A204.1 (cell line): ENCODE results near the gene POMZP3.
"Not testable (repeated sequence)": the region's sequence is repeated elsewhere in the genome, so short reads cannot be mapped to it uniquely, and the experiment has no call there.

Experiments used
- FAIRE-seq: peaks from 2 replicates; lab custom pipeline; 2012; peaks lifted over from hg19 to GRCh38; lab: Jason Lieb, UNC

POMZP3 gene

DNA sequence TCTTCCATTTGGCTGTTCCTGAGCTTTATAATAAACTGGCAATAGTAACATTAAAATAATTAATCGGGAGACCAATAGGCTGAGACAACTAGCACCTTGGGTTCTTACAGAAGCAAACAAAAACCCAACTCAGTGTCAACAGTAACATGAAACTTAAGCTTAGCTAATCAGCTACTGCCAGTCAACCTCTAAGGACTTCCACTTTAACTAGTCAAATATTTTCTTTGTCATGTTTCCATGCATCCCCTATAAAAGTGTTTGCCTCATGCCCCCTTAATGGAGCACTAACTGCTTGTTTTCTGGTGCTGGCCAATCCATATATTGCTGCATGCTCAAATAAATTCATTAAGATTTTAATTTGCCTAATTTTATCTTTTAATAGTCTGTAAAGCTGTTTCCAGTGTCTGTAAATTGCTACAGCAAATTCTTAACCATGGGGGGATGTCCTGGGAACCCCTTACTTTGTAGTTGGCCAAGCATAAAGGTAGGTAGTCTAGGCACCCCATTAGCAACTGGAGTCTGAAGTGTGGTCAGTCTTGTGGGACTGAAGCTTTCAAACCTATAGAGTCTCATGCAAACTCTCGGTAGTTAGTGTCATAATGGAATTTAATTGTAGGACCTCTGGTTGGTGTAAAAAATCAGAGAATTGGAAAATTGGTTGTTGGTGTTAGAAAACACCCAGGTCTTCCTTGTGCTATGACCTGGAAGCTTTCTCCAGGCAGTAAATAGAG lies 40.3 kb downstream of the POMZP3 start:
- not testable (repeated sequence) for FAIRE-seq

DNA sequence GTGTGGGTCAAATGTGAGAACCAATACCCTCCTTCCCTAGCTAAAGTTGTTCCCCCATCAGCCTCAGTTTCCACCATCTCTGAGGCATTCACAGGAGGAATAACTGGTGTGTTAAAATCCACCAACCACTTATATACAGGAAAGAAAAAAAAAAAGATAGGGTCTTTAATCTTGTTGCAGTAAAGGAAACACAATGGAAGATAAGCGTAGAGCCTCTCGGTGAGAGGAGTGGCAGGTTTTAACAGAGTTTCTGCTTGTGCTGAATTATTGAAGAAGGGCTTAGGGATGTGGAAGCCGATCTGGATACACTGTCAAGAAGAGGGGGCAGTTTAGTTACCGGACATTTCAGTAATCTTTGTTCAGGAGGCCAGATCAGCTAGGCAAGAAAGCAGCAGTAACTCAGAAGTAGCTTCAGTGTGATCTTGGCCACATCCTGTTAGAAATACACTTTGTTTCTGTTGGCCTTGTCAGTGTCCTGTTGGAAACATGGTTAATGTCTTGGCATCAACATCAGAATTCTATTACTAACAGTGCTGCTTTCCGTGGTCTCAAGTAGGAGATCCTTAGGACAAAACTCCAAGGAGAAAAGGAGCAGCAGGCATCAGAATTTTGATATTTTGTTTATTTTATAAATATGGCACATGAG lies 43.3 kb downstream of the POMZP3 start:
- FAIRE-seq: not testable (repeated sequence)

DNA sequence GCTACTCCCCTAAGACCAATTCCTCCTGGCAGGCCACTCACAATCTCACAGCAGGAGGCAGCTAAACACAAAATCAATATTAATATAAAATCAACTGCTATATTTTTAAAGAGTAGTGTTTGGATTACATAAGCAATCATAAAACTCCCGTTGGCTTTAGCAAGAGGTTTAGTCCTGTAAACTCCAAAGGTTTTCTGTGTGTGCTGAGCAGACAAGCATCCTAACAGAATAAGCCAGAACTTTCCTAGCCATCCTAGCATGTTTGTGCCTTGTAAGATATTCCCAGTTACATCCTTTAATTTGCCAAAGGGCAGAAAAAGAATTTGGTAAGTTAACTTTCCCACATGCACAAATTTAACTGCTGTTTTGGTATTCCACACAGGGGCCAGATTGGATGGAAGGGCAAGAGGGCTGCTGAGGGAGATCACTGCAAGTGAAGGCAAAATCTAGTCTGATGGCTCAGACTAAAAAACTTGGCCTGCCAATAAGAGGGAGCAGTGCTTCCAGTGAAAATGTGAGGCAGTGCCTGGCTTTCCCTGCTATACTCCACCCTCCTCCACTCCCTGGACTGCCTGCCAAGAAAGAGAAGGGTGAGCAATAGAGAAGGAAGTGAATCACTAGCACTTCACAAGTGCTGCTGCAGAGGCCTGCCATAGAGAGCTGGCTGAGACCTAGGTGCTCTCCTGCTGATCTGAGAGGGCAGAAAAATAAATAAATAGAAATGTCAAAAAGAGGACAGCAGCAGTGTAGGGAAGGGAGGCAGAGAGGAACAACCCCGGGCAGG lies 44.0 kb downstream of the POMZP3 start:
- not testable (repeated sequence) for FAIRE-seq

DNA sequence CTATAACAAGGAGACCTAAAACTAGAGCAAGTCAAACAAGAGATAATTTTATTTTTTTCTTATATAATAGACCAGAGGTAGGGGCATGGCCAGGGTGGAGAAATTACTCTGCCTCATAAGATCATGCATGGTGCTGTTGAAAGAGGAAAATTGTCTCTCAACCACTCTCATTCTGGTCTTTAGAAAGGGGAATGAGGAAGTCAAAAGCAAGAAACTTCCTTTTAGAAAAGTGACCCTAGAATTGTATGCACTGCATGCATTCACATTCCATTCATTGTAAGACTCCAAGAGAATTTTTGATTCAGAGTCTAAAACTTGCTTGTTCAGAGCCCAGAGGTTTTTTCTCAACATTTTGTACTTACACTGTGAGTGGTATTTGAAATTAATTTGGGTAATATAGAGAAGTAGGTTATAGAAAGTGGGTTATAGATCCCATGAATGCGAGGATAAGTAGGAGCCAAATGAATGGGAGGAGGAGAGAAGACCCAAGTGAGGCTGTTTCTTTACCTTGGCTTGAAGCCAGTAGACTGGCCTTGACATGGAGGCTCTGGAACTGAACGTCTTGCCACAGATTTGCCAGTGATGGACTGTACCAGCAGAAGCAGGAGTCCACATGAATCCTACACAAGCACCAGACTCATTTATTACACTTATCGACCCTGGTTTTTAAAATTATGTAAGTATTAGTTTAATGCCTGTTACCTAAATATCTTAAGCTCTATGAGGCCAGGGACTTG lies 51.0 kb downstream of the POMZP3 start:
- not testable (repeated sequence) for FAIRE-seq

DNA sequence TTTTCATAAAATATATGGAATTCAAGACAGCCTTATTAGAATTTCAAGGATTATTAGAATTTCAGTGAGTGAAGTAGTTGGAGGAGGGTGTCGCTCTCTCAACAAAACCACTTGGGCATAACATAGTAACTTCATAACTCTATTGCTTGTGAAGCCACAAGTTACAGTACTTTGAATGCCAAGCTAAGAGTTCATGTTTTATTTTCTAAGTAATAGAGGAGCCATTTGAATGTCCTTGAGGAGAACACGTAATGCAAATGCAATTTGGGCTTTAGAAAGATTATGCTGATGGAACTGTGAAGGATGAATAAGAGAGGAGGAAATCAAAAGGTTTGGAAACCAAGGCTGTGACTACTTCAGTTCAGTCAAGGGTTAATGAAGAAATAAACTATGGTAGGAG lies 51.6 kb downstream of the POMZP3 start:
- FAIRE-seq: not testable (repeated sequence)

DNA sequence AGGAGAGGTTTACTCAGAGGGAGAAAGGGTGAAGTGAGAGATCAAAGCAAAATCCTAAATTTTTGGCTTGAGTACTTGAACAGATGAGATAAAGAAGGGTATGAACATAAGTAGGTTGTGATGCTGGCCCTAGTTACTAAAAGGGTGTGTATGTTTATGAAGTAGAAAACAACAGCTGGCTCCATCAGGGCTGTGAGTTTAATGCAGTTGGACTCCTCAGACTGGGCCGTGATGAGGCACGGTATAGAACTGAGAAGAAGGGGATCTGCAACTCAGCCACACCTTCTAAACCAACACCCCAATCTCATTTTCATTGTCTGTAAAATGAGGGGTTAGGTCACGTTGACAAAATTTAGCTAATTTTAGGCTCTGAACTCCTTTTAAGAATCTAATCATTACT lies 54.8 kb downstream of the POMZP3 start:
- not testable (repeated sequence) for FAIRE-seq

DNA sequence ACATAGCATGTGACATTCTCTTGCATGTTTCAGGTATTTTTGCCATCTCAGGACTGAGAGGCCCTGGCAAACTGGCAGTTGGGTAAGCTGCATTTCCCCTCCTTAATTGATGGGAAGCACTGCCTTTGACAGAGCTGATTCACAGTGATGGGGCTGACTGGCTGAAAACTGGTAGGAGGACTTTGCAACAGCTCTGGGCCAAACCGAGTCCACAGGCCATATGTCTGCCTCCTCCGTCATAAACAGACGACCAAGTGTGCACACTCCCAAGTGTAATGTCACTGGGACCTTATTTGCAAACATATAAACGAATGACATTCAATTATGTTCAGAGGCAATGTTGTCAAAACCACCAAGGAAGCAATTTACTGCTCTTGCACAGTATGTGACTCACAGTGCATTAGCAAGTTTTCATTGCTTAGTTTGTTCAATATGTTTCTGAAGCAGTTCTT lies 56.7 kb downstream of the POMZP3 start:
- FAIRE-seq: not testable (repeated sequence)

DNA sequence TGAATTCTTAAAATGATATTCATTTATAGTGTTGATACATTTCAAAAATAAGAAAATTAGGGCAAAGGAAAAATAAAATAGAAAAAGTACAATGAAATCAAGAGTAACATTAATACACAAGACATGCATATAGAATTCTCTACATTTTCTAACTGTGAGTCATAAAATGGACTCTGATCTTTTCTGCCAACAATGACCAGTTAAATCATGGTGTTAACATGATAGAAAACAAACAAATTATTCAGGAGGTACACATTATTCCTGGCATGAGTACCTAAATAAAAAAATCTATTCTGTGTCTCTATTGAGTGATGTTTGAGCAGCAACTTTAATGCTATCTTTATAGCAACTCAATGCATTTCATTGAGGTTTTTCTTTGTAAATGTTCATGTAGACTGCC lies 58.3 kb downstream of the POMZP3 start:
- FAIRE-seq: not testable (repeated sequence)

DNA sequence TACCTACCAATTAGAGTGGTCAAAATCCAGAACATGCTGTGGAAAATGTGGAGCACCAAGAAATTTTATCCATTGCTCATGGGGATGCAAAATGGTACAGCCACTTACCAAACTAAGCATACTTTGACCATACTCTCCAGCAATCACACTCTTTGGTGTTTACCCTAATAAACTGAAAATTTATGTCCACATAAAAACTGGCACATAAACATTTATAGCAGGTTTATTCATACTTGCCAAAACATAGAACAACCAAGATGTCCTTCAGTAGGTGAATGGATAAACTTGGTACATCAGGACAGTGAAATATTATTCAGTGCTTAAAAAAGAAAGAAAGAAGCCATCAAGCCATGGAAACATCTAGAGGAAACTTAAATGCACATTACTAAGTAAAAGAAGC lies 59.3 kb downstream of the POMZP3 start:
- FAIRE-seq: not testable (repeated sequence)

DNA sequence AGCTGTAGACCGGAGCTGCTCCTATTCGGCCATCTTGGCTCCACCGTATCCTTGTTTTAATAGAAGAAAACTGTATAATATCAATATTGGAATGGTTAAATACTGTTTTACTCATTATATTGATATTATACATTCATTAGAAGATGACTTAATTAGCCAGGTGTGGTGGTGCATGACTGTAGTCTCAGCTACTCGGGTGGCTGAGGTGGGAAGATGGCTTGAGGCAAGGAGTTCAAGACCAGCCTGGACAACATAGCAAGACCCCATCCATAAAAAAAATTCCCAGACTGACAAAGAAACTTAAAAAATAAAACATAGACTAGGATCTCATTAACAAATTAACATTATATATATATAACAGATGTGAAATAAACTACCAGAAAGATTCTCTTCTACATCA lies 59.8 kb downstream of the POMZP3 start:
- FAIRE-seq: not testable (repeated sequence)

DNA sequence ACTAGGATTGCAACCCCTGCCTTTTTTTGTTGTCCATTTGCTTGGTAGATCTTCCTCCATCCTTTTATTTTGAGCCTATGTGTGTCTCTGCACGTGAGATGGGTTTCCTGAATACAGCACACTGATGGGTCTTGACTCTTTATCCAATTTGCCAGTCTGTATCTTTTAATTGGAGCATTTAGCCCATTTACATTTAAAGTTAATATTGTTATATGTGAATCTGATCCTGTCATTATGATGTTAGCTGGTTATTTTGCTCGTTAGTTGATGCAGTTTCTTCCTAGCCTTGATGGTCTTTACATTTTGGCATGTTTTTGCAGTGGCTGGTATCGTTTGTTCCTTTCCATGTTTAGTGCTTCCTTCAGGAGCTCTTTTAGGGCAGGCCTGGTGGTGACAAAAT lies 62.1 kb downstream of the POMZP3 start:
- FAIRE-seq: not testable (repeated sequence)

DNA sequence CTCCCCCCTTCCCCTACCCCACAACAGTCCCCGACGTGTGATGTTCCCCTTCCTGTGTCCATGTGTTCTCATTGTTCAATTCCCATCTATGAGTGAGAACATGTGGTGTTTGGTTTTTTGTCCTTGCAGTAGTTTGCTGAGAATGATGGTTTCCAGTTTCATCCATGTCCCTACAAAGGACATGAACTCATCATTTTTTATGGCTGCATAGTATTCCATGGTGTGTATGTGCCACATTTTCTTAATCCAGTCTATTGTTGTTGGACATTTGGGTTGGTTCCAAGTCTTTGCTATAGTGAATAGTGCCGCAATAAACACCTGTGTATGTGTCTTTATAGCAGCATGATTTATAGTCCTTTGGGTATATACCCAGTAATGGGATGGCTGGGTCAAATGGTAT lies 65.7 kb downstream of the POMZP3 start:
- FAIRE-seq: not testable (repeated sequence)

DNA sequence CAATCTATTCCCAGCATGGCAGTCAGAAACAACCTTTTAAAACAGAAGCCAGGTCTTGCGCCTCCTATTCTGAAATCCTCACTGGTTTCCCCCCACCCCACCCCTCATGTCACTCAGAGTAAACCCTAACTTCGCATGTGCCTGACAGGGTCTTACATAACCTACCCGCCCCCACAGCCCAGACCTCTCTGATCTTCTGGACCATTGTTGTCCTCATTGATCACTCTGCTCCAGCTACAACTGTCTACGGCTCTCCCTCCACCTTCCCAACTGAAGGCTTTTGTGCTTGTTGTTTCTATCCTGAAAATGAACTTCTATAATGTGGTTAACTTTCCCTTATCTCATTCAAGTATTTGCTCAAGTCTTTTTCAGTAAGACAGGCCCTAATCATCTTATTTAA lies 66.9 kb downstream of the POMZP3 start:
- not testable (repeated sequence) for FAIRE-seq
